Mesenteric fat pad (tissue), 1 donor: Measurements from ENCODE around the gene F12. TPM values are rescaled to one million over a fixed set of nuclear protein-coding genes. Genes with fewer than 3 reads are reported as not detected.

Experiments used
- DNase-seq: peaks from one replicate; pipeline ENCODE4 v3.0.0-alpha.2; 2020; ENCODE audit warnings: low spot score
- total RNA-seq: library from RNA; stranded (reverse); fragmentation: NEBNext Ultra II Directional; extraction: Animal tissue kit (Norgen Biotek cat#: 25700); gene quantifications from one replicate; pipeline ENCODE4 v1.2.1, GENCODE V29; 2021
- donor health status: DM: yes; HTN: yes; CAD: no.

F12 gene
- total RNA-seq, 1 donor from 2014 or later, result not detected

DNA sequence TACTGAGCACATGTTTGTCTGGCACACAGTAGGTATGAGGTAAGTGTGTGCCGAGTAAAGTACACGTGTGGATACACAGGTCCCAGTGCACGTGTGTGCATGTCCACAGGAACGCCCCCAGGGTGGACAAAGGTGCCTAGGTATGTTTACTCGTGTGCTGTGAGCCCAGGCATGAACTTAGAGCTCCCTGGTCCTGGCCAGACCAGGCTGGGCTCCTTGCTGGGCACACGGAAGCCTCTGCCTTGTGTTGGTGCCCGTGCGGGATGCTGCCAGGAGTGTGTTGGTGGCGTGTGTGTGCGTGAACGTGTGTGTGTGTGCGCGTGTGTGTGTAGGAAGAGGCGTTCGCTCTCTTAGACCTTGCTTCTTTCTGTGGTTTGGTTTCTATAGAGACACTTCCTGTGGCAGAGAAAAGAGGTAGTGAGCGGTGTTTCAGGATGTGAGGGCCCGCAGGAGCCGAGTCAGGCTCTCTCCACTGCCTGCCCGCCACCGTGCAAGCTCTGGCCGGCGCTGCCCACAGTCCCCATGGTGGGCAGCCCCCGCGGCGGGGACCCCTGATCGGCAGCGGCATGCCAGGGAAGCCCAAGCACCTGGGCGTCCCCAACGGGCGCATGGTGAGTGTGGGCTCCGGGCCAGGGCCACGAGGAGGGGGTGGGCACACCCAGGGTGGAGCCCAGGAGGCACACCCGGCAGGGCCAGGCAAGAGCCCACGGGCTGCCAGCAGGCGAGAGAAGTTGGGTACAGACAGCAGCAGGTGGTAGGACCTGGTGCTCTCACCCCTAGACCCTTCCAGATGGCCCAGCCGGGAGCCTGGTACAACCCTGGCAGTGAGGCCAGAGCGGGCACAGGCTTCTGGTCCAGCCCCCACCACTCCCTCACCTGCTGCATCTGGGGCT, 51.7 kb downstream of the F12 start, which contains the start of gene RGS14:
RGS14 (plus strand) TSS at position 466 of the 893 bp plus-strand sequence; CDS start at position 567, 101 bp downstream.
- no peak for DNase-seq

DNA sequence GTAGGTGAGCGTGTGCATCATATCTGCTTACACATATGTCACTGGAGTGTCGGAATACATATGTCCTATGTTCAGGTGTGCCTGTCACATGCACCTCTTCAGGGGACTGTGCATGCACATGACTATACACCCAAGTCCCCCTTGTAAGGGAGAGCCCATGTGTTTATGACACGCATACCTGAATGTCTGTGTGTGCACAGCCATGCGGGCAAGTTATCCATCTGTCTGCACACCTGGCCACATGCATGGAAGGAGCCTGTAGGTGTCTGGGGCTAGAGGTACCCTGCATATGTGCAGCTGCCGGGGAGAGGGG, 52.3 kb downstream of the F12 start:
- DNase-seq, result no peak

DNA sequence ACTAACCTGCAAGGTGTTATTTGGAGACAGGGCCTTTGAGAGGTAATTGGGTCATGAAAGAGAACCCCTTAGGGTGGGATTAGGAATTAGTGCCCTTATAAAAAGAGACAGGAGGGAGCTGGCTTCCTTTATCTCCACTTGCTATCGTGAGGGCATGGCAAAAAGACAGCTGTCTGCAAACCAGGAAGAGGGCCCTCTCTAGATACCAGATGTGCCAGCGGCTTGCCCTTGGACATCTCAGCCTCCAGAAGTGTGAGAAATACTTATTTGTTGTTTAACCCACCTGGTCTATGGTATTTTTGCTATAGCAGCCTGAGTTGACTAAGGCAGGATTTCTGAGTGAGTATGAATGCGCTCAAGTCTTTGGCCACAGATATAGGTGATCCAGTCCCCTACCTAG, 52.6 kb downstream of the F12 start:
- no peak for DNase-seq

DNA sequence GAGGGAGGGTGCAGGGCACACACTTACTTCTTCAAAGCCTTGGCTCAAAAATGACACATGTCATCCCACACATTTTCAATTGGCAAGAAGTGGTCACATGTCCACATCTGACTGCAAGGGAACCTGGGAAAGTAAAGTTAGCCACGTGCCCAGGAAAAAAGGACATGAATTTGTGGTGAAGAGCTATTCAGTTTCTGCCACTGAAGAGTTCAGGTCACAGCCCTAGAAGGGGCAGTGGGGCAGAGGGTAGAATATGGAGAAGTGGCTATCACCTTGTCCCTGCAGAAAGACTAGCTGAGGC, 53.5 kb downstream of the F12 start:
- DNase-seq, result no peak

DNA sequence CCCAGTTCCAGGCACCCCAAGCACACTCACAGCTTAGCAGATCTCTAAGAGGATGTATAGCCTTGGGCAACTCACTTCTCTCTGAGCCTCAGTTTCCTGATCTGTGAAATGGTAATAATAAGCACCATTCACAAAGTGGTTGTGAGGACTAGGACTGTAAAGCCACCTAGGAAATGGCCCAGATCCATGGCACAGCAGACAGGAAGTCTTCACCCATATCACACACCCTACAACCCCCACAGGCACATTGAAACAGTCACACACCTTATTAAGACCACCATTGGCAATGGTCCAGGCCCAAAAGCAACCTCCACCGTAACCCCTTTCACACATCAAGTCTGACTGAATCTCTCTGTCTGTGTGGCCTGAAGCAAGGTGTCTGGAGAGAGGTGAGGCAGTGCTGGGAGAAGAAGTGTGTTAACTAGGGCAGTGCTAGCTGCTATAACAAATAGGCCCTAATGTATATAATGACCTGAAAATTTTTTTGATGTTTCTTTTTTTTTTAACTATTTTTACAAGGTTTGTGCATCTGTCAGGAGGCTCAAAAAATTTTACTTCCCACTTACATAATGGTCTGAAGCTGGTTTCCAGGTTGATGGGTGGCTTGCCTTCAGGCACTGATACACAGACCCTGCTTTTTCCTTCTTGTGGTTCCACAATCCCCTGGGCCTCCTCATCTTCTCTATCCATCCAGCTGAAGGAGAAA, 54.0 kb downstream of the F12 start:
- DNase-seq, result no peak

DNA sequence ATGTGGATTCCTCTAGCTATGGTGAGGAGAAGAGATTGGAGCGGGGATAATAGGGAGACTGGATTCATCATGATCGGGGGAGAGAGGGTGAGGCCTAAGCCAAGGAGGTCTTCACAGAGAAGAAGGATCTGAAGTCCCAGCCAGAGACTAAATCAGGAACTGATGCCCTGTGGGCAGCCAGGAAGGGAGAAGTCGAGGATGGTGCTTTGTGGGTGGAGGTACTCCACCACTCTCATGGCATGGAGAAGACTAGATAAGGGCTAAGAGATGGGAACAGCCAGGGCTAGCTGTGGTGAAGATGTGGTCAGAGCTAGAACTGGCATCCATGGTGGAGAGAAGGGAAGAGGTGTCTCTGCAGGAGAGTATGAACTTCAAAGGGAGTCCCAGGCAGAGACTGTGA, 54.7 kb downstream of the F12 start:
- no peak for DNase-seq

DNA sequence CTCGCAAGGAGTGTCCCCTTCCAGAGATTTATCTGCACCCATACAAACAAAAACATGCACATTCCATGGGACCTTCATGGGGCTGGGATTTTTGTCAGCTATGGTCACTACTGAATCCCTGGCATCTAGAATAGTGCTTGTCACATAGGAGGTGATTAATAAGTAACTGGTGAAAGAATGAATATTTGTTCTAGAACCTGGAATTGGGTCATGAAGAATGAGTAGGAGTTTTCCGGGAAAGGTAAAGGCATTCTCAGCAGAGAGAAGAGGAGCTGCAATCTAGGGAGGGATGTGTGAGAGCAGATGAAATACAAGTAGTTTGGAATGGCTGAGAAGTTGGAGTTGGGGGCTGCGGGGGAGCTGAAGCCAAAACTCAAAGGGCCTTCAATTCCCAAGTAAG, 55.1 kb downstream of the F12 start:
- DNase-seq, result no peak

DNA sequence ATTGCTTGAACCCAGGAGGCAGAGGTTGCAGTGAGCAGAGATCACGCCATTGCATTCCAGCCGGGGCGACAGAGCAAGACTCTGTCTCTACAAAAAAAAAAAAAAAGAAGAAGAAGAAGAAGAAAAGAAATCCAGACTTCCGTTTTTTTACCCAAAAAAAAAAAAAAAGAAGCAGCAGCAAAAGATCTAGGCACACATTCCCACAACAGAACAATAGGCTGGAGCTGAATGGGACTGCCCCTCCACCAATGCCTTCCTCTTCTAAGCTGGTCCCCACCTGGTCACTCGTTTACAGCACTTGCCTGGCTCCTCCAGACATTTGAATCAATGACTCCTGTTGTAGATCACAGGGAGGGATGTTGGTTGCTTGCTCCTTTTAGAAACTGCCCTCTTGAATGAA, 56.3 kb downstream of the F12 start:
- DNase-seq, result no peak

Other genes starting within 250 kb of the F12 start
- gene RAB24, start 105.8 kb downstream of the F12 start, total RNA-seq, result 23.1 TPM
- gene PRELID1, start 105.8 kb downstream of the F12 start, total RNA-seq, result 110 TPM
- 7.2 TPM for gene MXD3, start 97.7 kb downstream of the F12 start, total RNA-seq
- 90.9 TPM for gene LMAN2, start 57.9 kb downstream of the F12 start, total RNA-seq
- 8.2 TPM for gene RGS14, start 51.6 kb downstream of the F12 start, total RNA-seq
- not detected for gene SLC34A1, start 25.1 kb downstream of the F12 start, total RNA-seq
- gene PFN3, start 8.9 kb downstream of the F12 start, total RNA-seq, result not detected
- 30.1 TPM for gene GRK6, start 17.1 kb upstream of the F12 start, total RNA-seq
- gene PRR7, start 37.2 kb upstream of the F12 start, total RNA-seq, result 1.00 TPM
- 44.3 TPM for gene DBN1, start 64.1 kb upstream of the F12 start, total RNA-seq
- 58.8 TPM for gene PDLIM7, start 88.0 kb upstream of the F12 start, total RNA-seq
- 22.6 TPM for gene DOK3, start 100.3 kb upstream of the F12 start, total RNA-seq
- gene DDX41, start 107.4 kb upstream of the F12 start, total RNA-seq, result 63.8 TPM
- 63.1 TPM for gene FAM193B, start 145.0 kb upstream of the F12 start, total RNA-seq
- gene TMED9, start 182.6 kb upstream of the F12 start, total RNA-seq, result 168 TPM
- gene B4GALT7, start 190.6 kb upstream of the F12 start, total RNA-seq, result 28.8 TPM